Upper lobe of left lung (tissue), 4 donors: ENCODE results near the gene CTBS.

Source experiments
- POLR2A ChIP-seq, 4 donors: fragments of 450-650 bp; IDR thresholded peaks; one replicate each; pipeline ENCODE4 v1.5.1; 2016 to 2017; ENCODE audit warnings: antibody characterized with exemption in 4 of 4, mild to moderate bottlenecking in 2 of 4
- POLR2AphosphoS5 ChIP-seq, 2 donors: sonication (generic); formaldehyde crosslinking; IDR thresholded peaks; one replicate each; pipeline ENCODE4 v1.5.1; 2017; ENCODE audit warnings: antibody characterized with exemption in 2 of 2
- TF ChIP-seq, protein P1 (sequence below), 6 experiments: fragments of 450-650 bp in 4 of 6; fragments of 200-600 bp in 2 of 6; sonication (generic) in 2 of 6; IDR thresholded peaks; one replicate each; pipeline ENCODE4 v1.5.1; 2016 to 2019; ENCODE audit warnings: antibody characterized with exemption in 6 of 6

DNA sequence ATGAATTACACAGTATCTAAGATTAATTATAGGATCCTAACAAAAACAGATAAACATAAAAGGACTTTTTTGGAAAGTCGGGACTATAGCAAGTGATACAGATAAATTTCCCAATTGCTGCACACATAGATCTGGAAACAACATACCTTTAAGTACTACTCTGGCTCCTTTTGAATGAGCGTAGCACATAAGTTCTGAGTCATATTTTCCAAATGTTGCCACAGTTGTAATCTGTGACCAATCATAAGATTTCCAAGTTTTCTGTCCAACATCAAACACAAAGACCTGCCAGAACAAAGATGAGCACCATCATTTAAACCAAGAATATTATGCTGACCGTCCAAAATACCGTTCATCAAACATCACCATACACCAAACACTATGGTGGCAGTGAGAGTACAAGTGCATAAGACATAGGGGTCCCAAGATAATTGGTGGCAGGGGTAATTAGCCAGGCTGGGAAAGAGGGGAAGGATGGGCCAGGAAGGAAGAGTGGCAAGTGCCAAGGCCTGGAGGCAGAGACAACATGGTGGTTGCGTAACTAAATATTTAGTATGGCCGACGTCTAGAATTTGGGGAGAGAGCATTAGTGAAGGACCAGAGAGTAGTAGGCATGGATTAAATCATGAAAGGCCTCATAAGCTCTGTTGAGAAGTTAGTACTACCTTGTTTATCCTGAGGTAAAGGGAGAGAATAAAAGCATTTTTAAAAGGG lies 3.6 kb downstream of the CTBS start:
- TF ChIP-seq, protein P1, sequence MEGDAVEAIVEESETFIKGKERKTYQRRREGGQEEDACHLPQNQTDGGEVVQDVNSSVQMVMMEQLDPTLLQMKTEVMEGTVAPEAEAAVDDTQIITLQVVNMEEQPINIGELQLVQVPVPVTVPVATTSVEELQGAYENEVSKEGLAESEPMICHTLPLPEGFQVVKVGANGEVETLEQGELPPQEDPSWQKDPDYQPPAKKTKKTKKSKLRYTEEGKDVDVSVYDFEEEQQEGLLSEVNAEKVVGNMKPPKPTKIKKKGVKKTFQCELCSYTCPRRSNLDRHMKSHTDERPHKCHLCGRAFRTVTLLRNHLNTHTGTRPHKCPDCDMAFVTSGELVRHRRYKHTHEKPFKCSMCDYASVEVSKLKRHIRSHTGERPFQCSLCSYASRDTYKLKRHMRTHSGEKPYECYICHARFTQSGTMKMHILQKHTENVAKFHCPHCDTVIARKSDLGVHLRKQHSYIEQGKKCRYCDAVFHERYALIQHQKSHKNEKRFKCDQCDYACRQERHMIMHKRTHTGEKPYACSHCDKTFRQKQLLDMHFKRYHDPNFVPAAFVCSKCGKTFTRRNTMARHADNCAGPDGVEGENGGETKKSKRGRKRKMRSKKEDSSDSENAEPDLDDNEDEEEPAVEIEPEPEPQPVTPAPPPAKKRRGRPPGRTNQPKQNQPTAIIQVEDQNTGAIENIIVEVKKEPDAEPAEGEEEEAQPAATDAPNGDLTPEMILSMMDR (IDR thresholded peaks at IDR 0.05): no peak
- TF ChIP-seq POLR2A (IDR thresholded peaks at IDR 0.05) (no peak), POLR2AphosphoS5 (IDR thresholded peaks at IDR 0.05) (no peak)
